Measurements from ENCODE around the gene BEND6. TPM values are rescaled to one million over a fixed set of nuclear protein-coding genes. Genes with fewer than 3 reads are reported as not detected.

BEND6 gene
- total RNA-seq, 1 experiment from 2014 or later: 8.0 TPM

DNA sequence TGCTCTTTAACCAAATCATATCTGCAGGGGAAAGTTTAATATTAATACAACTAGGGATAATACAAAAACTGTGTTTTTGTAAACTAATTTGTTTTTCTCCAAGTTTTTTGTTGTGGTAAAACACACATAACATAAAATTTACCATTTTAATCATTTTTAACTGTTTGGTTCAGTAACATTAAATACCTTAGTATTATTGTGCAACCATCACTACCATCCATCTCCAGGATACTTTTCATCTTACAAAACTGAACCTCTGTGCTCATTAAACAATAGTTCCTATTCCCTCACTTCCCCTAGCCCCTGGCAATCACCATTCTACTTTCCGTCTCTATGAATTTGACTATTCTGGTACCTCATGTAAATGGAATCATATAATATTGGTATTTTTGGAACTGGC lies 15.9 kb downstream of the BEND6 start:
- Histone ChIP-seq H3K36me3 (ENCODE audit: control insufficient read depth, insufficient read depth, low read length) (no peaks in the 10 kb centered on the region), H3K4me3 (ENCODE audit: low read depth in 2 of 2, low read length in 2 of 2) (no peak overlapping the region), H3K9me3 (ENCODE audit: control insufficient read depth, insufficient read depth, low read depth, low read length) (no peaks in the 10 kb centered on the region), H3K27me3 (ENCODE audit: control insufficient read depth, insufficient read depth, low read length) (no peaks in the 10 kb centered on the region), H3K4me1 (ENCODE audit: control insufficient read depth, insufficient read depth, low read length) (no peaks in the 10 kb centered on the region), H3K27ac (ENCODE audit: low read length) (no peak overlapping the region)
- in situ Hi-C loops (cut with HindIII; ENCODE audit: low pct_unique_long_range_greater_than_20kb, low sequenced_read_pairs): no loop called here
- no TSS peak for BruUV-seq (replicated peaks)
- TF ChIP-seq TCF7L2 (IDR thresholded peaks at IDR 0.05; ENCODE audit: low read depth, low read length) (no peak), SIN3A (IDR thresholded peaks at IDR 0.05; ENCODE audit: borderline replicate concordance, insufficient read depth, low read depth, low read length) (no peak), POLR2AphosphoS5 (IDR thresholded peaks at IDR 0.05; ENCODE audit: low read depth, low read length) (no peak)
- TF ChIP-seq, protein P1, sequence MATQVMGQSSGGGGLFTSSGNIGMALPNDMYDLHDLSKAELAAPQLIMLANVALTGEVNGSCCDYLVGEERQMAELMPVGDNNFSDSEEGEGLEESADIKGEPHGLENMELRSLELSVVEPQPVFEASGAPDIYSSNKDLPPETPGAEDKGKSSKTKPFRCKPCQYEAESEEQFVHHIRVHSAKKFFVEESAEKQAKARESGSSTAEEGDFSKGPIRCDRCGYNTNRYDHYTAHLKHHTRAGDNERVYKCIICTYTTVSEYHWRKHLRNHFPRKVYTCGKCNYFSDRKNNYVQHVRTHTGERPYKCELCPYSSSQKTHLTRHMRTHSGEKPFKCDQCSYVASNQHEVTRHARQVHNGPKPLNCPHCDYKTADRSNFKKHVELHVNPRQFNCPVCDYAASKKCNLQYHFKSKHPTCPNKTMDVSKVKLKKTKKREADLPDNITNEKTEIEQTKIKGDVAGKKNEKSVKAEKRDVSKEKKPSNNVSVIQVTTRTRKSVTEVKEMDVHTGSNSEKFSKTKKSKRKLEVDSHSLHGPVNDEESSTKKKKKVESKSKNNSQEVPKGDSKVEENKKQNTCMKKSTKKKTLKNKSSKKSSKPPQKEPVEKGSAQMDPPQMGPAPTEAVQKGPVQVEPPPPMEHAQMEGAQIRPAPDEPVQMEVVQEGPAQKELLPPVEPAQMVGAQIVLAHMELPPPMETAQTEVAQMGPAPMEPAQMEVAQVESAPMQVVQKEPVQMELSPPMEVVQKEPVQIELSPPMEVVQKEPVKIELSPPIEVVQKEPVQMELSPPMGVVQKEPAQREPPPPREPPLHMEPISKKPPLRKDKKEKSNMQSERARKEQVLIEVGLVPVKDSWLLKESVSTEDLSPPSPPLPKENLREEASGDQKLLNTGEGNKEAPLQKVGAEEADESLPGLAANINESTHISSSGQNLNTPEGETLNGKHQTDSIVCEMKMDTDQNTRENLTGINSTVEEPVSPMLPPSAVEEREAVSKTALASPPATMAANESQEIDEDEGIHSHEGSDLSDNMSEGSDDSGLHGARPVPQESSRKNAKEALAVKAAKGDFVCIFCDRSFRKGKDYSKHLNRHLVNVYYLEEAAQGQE (IDR thresholded peaks at IDR 0.05; ENCODE audit: insufficient read depth in 1 of 2, low read depth in 2 of 2, low read length in 1 of 2): no peak
- TF ChIP-seq, protein P2, sequence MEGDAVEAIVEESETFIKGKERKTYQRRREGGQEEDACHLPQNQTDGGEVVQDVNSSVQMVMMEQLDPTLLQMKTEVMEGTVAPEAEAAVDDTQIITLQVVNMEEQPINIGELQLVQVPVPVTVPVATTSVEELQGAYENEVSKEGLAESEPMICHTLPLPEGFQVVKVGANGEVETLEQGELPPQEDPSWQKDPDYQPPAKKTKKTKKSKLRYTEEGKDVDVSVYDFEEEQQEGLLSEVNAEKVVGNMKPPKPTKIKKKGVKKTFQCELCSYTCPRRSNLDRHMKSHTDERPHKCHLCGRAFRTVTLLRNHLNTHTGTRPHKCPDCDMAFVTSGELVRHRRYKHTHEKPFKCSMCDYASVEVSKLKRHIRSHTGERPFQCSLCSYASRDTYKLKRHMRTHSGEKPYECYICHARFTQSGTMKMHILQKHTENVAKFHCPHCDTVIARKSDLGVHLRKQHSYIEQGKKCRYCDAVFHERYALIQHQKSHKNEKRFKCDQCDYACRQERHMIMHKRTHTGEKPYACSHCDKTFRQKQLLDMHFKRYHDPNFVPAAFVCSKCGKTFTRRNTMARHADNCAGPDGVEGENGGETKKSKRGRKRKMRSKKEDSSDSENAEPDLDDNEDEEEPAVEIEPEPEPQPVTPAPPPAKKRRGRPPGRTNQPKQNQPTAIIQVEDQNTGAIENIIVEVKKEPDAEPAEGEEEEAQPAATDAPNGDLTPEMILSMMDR (IDR thresholded peaks at IDR 0.05): no peak
- DNase-seq (ENCODE audit: low read depth, low spot score) (no peak), ATAC-seq (no peak)
- intact Hi-C loops (cut with micrococcal nuclease; ENCODE audit: unreplicated experiment): no loop called here
- ChIA-PET CTCF (no interaction called here), POLR2A (no interaction called here)

DNA sequence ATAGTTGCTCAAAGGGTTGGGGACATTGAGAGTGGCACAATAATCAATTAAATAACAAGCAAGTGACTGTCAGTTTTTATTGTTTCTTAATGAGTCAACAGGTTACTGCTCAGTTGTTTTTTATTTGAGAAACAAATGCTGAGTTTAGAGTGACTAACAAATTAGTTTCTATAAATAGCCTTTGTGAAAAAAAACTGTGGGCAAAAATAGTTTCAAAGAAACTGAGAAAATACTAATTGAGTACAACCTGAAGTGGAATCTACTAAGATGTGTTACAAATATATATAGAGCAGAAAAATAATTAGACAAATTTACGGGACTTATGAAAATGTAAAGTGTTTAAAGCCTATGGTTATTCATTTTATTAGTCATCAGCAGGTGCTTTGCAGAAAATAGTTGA lies 22.3 kb downstream of the BEND6 start:
- CTCF ChIA-PET: no interaction called here
- Histone ChIP-seq H3K9me3 (ENCODE audit: control insufficient read depth, insufficient read depth, low read depth, low read length) (peaks cover 9% of the 10 kb centered on the region; the same call in 1 of the 2 replicates), H3K36me3 (ENCODE audit: control insufficient read depth, insufficient read depth, low read length) (no peaks in the 10 kb centered on the region), H3K27ac (ENCODE audit: low read length) (no peak overlapping the region), H3K27me3 (ENCODE audit: control insufficient read depth, insufficient read depth, low read length) (no peaks in the 10 kb centered on the region), H3K4me3 (ENCODE audit: low read depth in 2 of 2, low read length in 2 of 2) (no peak overlapping the region), H3K4me1 (ENCODE audit: control insufficient read depth, insufficient read depth, low read length) (no peaks in the 10 kb centered on the region)
- TF ChIP-seq TCF7L2 (IDR thresholded peaks at IDR 0.05; ENCODE audit: low read depth, low read length): no peak
- TF ChIP-seq SIN3A (IDR thresholded peaks at IDR 0.05; ENCODE audit: borderline replicate concordance, insufficient read depth, low read depth, low read length): no peak
- TF ChIP-seq, protein P2 (IDR thresholded peaks at IDR 0.05): no peak
- TF ChIP-seq, protein P1 (IDR thresholded peaks at IDR 0.05; ENCODE audit: insufficient read depth in 1 of 2, low read depth in 2 of 2, low read length in 1 of 2): no peak
- TF ChIP-seq POLR2AphosphoS5 (IDR thresholded peaks at IDR 0.05; ENCODE audit: low read depth, low read length): no peak
- in situ Hi-C loops (cut with HindIII; ENCODE audit: low pct_unique_long_range_greater_than_20kb, low sequenced_read_pairs): no loop called here
- no TSS peak for BruUV-seq (replicated peaks)
- POLR2A ChIA-PET: no interaction called here
- DNase-seq (ENCODE audit: low read depth, low spot score): no peak
- no peak for ATAC-seq
- intact Hi-C loops (cut with micrococcal nuclease; ENCODE audit: unreplicated experiment): no loop called here
